GM23338 (cell line): ENCODE data around the gene HSPB6. TPM values are rescaled to one million over a fixed set of nuclear protein-coding genes. Genes with fewer than 3 reads are reported as not detected.
A peak's percentile ranks its signal among the peaks of the same experiment; 100 is the strongest.

Experiments
- ATAC-seq: fragments of 200-7000 bp; cut with Tn5 transposase; 3 replicates; pipeline ENCODE4 v1.9.1; 2020
- DNase-seq: peaks from one replicate; pipeline ENCODE4 v3.0.0-alpha.2; 2015; ENCODE audit warnings: low spot score
- H2AFZ ChIP-seq: fragments of 200-600 bp; sonication (generic); 2 replicates; pipeline ENCODE4 v1.8.0; 2016; ENCODE audit warnings: antibody characterized with exemption, mild to moderate bottlenecking, moderate library complexity
- H3F3A ChIP-seq: fragments of 200-600 bp; sonication (generic); replicated peaks from 2 replicates; pipeline ENCODE4 v1.8.0; 2017; ENCODE audit warnings: antibody characterized with exemption, mixed run types, low read depth
- H3K27ac ChIP-seq: fragments of 200-600 bp; sonication (generic); 2 replicates; pipeline ENCODE4 v1.6.1; 2016; ENCODE audit warnings: low read depth
- H3K27me3 ChIP-seq: fragments of 200-600 bp; sonication (generic); 2 replicates; pipeline ENCODE4 v1.8.0; 2016; ENCODE audit warnings: mild to moderate bottlenecking, mixed run types, moderate library complexity; ENCODE audit not compliant: insufficient read depth
- H3K36me3 ChIP-seq: fragments of 200-600 bp; sonication (generic); 2 replicates; pipeline ENCODE4 v1.8.0; 2016; ENCODE audit warnings: mild to moderate bottlenecking; ENCODE audit not compliant: insufficient read depth
- H3K4me1 ChIP-seq: fragments of 200-600 bp; sonication (generic); 2 replicates; pipeline ENCODE4 v1.8.0; 2016; ENCODE audit warnings: mild to moderate bottlenecking, moderate library complexity; ENCODE audit not compliant: insufficient read depth
- H3K4me2 ChIP-seq: fragments of 200-600 bp; sonication (generic); 2 replicates; pipeline ENCODE4 v1.7.1; 2017; ENCODE audit warnings: mixed run types
- H3K4me3 ChIP-seq: fragments of 200-600 bp; sonication (generic); 2 replicates; pipeline ENCODE4 v1.6.1; 2016; ENCODE audit warnings: mixed run types
- H3K79me2 ChIP-seq: fragments of 200-600 bp; sonication (generic); replicated peaks from 2 replicates; pipeline ENCODE4 v1.8.0; 2017; ENCODE audit warnings: mild to moderate bottlenecking; ENCODE audit not compliant: insufficient read depth
- H3K9me2 ChIP-seq: fragments of 200-600 bp; sonication (generic); 2 replicates; pipeline ENCODE4 v1.8.0; 2017; ENCODE audit not compliant: insufficient read depth
- H4K20me1 ChIP-seq: fragments of 200-600 bp; sonication (generic); replicated peaks from 2 replicates; pipeline ENCODE4 v1.8.0; 2017; ENCODE audit warnings: mild to moderate bottlenecking; ENCODE audit not compliant: insufficient read depth
- H3K27ac Mint-ChIP-seq: 2 replicates; pipeline ENCODE4 v1.8.0; 2020; ENCODE audit warnings: inconsistent platforms, mild to moderate bottlenecking, moderate library complexity, mixed read lengths
- H3K27me3 Mint-ChIP-seq: 3 replicates; pipeline ENCODE4 v1.8.0; 2022; ENCODE audit warnings: low read depth, mild to moderate bottlenecking, moderate library complexity, mixed read lengths, inconsistent platforms; ENCODE audit not compliant: insufficient read depth, poor library complexity
- H3K36me3 Mint-ChIP-seq: 3 replicates; pipeline ENCODE4 v1.8.0; 2021; ENCODE audit warnings: low read depth, mild to moderate bottlenecking, inconsistent platforms, moderate library complexity, mixed read lengths
- H3K4me1 Mint-ChIP-seq: 3 replicates; pipeline ENCODE4 v1.8.0; 2020; ENCODE audit warnings: mild to moderate bottlenecking, inconsistent platforms, mixed read lengths
- H3K4me3 Mint-ChIP-seq: 3 replicates; pipeline ENCODE4 v1.8.0; 2021; ENCODE audit warnings: moderate library complexity, mild to moderate bottlenecking, inconsistent platforms, mixed read lengths
- H3K9me3 Mint-ChIP-seq: 3 replicates; pipeline ENCODE4 v1.8.0; 2020; ENCODE audit warnings: moderate library complexity, mild to moderate bottlenecking, inconsistent platforms, mixed read lengths
- CREB1 ChIP-seq: fragments of 250-450 bp; sonication (Bioruptor Pico); IDR thresholded peaks from 2 replicates; pipeline ENCODE4 v1.5.0; 2020; ENCODE audit warnings: low read depth, mild to moderate bottlenecking, moderate library complexity
- CTCF ChIP-seq, 2 experiments: fragments of 200-600 bp in 1 of 2; sonication (generic) in 1 of 2; conservative IDR thresholded peaks; 2 replicates each; pipeline versions ENCODE4 v1.5.1 to v1.6.1; 2016 to 2017; ENCODE audit warnings: antibody characterized with exemption in 2 of 2, low read depth in 2 of 2, mild to moderate bottlenecking in 2 of 2, moderate library complexity in 1 of 2
- NANOG ChIP-seq: IDR thresholded peaks from 2 replicates; pipeline ENCODE4 v1.6.1; 2016; ENCODE audit warnings: antibody characterized with exemption, borderline replicate concordance
- POLR2AphosphoS5 ChIP-seq: IDR thresholded peaks from 2 replicates; pipeline ENCODE4 v1.6.1; 2016; ENCODE audit warnings: antibody characterized with exemption, low read depth
- STAT1 ChIP-seq: IDR thresholded peaks from one replicate; pipeline ENCODE4 v1.6.1; 2016; ENCODE audit warnings: antibody characterized with exemption; ENCODE audit not compliant: unreplicated experiment
- ZNF114 ChIP-seq: fragments of 250-450 bp; sonication (Bioruptor Pico); IDR thresholded peaks from 2 replicates; pipeline ENCODE4 v1.5.0; 2020; ENCODE audit warnings: mild to moderate bottlenecking, moderate library complexity
- polyA plus RNA-seq: library from polyadenylated mRNA; unstranded; fragments of >200 nt; fragmentation: Nextera tagmentation; extraction: Ambion mirVana; gene quantifications from 2 replicates; pipeline ENCODE4 v1.2.1, GENCODE V29; 2016
- total RNA-seq: library from RNA; depleted of rRNA; stranded (reverse); fragments of >200 nt; shearing (Covaris generic); gene quantifications from 2 replicates; pipeline ENCODE4 v1.2.3, GENCODE V29; 2014

HSPB6 gene
- total and polyA plus RNA-seq, 2 experiments from 2014 or later, result 0.87 to 3.2 TPM

GRCh38 chr19:35767288-35768081 is 10.7 kb upstream of the HSPB6 start:
- Histone ChIP-seq H3K4me1 (peaks cover 8% of the 10 kb centered on the region; the same call in 1 of the 2 replicates), H3K4me2 (peak overlapping the region; percentile 73), H2AFZ (no peak overlapping the region), H3K27me3 (no peaks in the 10 kb centered on the region; the same call in 1 of the 2 replicates), H3K4me3 (peak overlapping the region; percentile 41; the same call in 1 of the 2 replicates), H3K36me3 (no peaks in the 10 kb centered on the region), H3F3A (0 out of 2 replicates have a peak, but pooled peaks cover 4% of the 10 kb centered on the region), H4K20me1 (no peaks in the 10 kb centered on the region; the same call in none of the 2 replicates), H3K79me2 (no peaks in the 10 kb centered on the region), H3K27ac (no peak overlapping the region), H3K9me2 (no peaks in the 10 kb centered on the region)
- peaks cover 19% of the 10 kb centered on the region for H3K36me3 Mint-ChIP-seq
- H3K27ac Mint-ChIP-seq, result no peak overlapping the region
- peaks cover 4% of the 10 kb centered on the region for H3K27me3 Mint-ChIP-seq
- H3K9me3 Mint-ChIP-seq, result no peaks in the 10 kb centered on the region
- TF ChIP-seq POLR2AphosphoS5, result peak; percentile 40
- no peak for TF ChIP-seq STAT1
- H3K4me3 Mint-ChIP-seq, result peak overlapping the region; percentile 57; the same call in 2 of the 3 replicates
- H3K4me1 Mint-ChIP-seq, result peaks cover 10% of the 10 kb centered on the region
- DNase-seq (peak; percentile 94), ATAC-seq (peak; percentile 95)

GRCh38 chr19:35766571-35767104 is 9.8 kb upstream of the HSPB6 start:
- Histone ChIP-seq H2AFZ (no peak overlapping the region), H3K36me3 (no peaks in the 10 kb centered on the region), H3K4me1 (peaks cover 8% of the 10 kb centered on the region; the same call in 1 of the 2 replicates), H3F3A (0 out of 2 replicates have a peak, but pooled peaks cover 4% of the 10 kb centered on the region), H3K4me2 (no peak overlapping the region), H3K9me2 (no peaks in the 10 kb centered on the region), H4K20me1 (no peaks in the 10 kb centered on the region; the same call in none of the 2 replicates), H3K79me2 (no peaks in the 10 kb centered on the region), H3K27ac (no peak overlapping the region), H3K4me3 (no peak overlapping the region), H3K27me3 (no peaks in the 10 kb centered on the region)
- peaks cover 10% of the 10 kb centered on the region for H3K4me1 Mint-ChIP-seq
- no peak for DNase-seq
- no peaks in the 10 kb centered on the region for H3K9me3 Mint-ChIP-seq
- no peak for ATAC-seq
- H3K36me3 Mint-ChIP-seq, result peaks cover 25% of the 10 kb centered on the region
- no peak overlapping the region for H3K27ac Mint-ChIP-seq
- no peak for TF ChIP-seq NANOG
- H3K27me3 Mint-ChIP-seq, result peaks cover 6% of the 10 kb centered on the region
- H3K4me3 Mint-ChIP-seq, result no peak overlapping the region; the same call in 2 of the 3 replicates

- Histone ChIP-seq H3F3A (peaks cover 7% of the 10 kb centered on the region; the same call in 1 of the 2 replicates), H3K4me3 (no peak overlapping the region), H4K20me1 (peaks cover 3% of the 10 kb centered on the region; the same call in 1 of the 2 replicates), H3K79me2 (peaks cover 2% of the 10 kb centered on the region), H3K36me3 (peaks cover 6% of the 10 kb centered on the region; the same call in 1 of the 2 replicates), H3K27me3 (no peaks in the 10 kb centered on the region), H3K4me2 (no peak overlapping the region), H2AFZ (no peak overlapping the region), H3K9me2 (no peaks in the 10 kb centered on the region), H3K27ac (no peak overlapping the region), H3K4me1 (peaks cover 8% of the 10 kb centered on the region; the same call in 1 of the 2 replicates)
- no peak overlapping the region for H3K27ac Mint-ChIP-seq
- peaks cover 40% of the 10 kb centered on the region for H3K36me3 Mint-ChIP-seq
- DNase-seq (no peak), ATAC-seq (no peak)
- no peak overlapping the region for H3K4me3 Mint-ChIP-seq
- H3K27me3 Mint-ChIP-seq, result peaks cover 6% of the 10 kb centered on the region
- H3K4me1 Mint-ChIP-seq, result peaks cover 10% of the 10 kb centered on the region
- H3K9me3 Mint-ChIP-seq, result no peaks in the 10 kb centered on the region
- no peak for TF ChIP-seq STAT1
- TF ChIP-seq ZNF114 (CRISPR knock-in tag), result no peak
- no peak for TF ChIP-seq CREB1
- TF ChIP-seq NANOG, result no peak
- no peak for TF ChIP-seq CTCF (conservative IDR thresholded peaks at IDR 0.05; ENCODE audit: low read depth in 2 of 2)
Measured at GRCh38 chr19:35764432-35765315, 7.8 kb upstream of the HSPB6 start.
